ENCODE data around the gene SUSD1. TPM values are rescaled to one million over a fixed set of nuclear protein-coding genes. Genes with fewer than 3 reads are reported as not detected.

Gene SUSD1
- total and polyA plus RNA-seq, 4 donors = 1.2 to 19.0 (median 3.2) TPM

GRCh38 chr9:112124156-112124555 lies 50.9 kb downstream of the SUSD1 start:
- TF ChIP-seq, protein P1, sequence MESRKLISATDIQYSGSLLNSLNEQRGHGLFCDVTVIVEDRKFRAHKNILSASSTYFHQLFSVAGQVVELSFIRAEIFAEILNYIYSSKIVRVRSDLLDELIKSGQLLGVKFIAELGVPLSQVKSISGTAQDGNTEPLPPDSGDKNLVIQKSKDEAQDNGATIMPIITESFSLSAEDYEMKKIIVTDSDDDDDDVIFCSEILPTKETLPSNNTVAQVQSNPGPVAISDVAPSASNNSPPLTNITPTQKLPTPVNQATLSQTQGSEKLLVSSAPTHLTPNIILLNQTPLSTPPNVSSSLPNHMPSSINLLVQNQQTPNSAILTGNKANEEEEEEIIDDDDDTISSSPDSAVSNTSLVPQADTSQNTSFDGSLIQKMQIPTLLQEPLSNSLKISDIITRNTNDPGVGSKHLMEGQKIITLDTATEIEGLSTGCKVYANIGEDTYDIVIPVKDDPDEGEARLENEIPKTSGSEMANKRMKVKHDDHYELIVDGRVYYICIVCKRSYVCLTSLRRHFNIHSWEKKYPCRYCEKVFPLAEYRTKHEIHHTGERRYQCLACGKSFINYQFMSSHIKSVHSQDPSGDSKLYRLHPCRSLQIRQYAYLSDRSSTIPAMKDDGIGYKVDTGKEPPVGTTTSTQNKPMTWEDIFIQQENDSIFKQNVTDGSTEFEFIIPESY (IDR thresholded peaks at IDR 0.05) = no peak
- no peak for TF ChIP-seq RAD21 (IDR thresholded peaks at IDR 0.05)
- TF ChIP-seq, protein P2, sequence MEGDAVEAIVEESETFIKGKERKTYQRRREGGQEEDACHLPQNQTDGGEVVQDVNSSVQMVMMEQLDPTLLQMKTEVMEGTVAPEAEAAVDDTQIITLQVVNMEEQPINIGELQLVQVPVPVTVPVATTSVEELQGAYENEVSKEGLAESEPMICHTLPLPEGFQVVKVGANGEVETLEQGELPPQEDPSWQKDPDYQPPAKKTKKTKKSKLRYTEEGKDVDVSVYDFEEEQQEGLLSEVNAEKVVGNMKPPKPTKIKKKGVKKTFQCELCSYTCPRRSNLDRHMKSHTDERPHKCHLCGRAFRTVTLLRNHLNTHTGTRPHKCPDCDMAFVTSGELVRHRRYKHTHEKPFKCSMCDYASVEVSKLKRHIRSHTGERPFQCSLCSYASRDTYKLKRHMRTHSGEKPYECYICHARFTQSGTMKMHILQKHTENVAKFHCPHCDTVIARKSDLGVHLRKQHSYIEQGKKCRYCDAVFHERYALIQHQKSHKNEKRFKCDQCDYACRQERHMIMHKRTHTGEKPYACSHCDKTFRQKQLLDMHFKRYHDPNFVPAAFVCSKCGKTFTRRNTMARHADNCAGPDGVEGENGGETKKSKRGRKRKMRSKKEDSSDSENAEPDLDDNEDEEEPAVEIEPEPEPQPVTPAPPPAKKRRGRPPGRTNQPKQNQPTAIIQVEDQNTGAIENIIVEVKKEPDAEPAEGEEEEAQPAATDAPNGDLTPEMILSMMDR (IDR thresholded peaks at IDR 0.05; ENCODE audit: low read depth, low read length, missing input control) = no peak
- TF ChIP-seq GABPA (IDR thresholded peaks at IDR 0.05 in 1 of 2, conservative IDR thresholded peaks at IDR 0.05 in 1 of 2) = no peak
- Histone ChIP-seq H3K27ac (ENCODE audit: low read depth in 1 of 2, low read length in 2 of 2) (no peak overlapping the region), H3K9me3 (ENCODE audit: control insufficient read depth in 4 of 4, low read length in 3 of 4) (no peaks in the 10 kb centered on the region), H3K4me1 (ENCODE audit: control insufficient read depth in 4 of 4, insufficient read depth in 4 of 4, low read length in 3 of 4) (peaks cover 1 to 17% (median 7%) of the 10 kb centered on the region in 4 donors), H3K9ac (ENCODE audit: low read depth in 1 of 2, low read length in 2 of 2) (no peak overlapping the region), H3K27me3 (ENCODE audit: control insufficient read depth in 4 of 4, insufficient read depth in 4 of 4, low read length in 3 of 4) (no peaks in the 10 kb centered on the region), H3K4me3 (ENCODE audit: low read depth in 1 of 3, low read length in 3 of 3) (no peak overlapping the region), H3K36me3 (ENCODE audit: control insufficient read depth in 4 of 4, insufficient read depth in 3 of 4, low read depth in 1 of 4, low read length in 3 of 4) (no peaks in the 10 kb centered on the region)
- WGBS = 98% methylated on average over 5 of the region's 5 CpGs
- no peak for DNase-seq (ENCODE audit: low spot score)

- 97% methylated on average over 4 of the region's 4 CpGs for WGBS
- TF ChIP-seq, protein P3, sequence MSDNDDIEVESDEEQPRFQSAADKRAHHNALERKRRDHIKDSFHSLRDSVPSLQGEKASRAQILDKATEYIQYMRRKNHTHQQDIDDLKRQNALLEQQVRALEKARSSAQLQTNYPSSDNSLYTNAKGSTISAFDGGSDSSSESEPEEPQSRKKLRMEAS (IDR thresholded peaks at IDR 0.05) = no peak
- TF ChIP-seq, protein P2 (IDR thresholded peaks at IDR 0.05; ENCODE audit: low read depth, low read length, missing input control) = no peak
- TF ChIP-seq FOXA2 (IDR thresholded peaks at IDR 0.05) (no peak), RXRA (IDR thresholded peaks at IDR 0.05) (no peak), SP1 (IDR thresholded peaks at IDR 0.05) (no peak), NR2F2 (IDR thresholded peaks at IDR 0.05) (no peak), REST (IDR thresholded peaks at IDR 0.05) (no peak), EGR1 (IDR thresholded peaks at IDR 0.05; ENCODE audit: low read depth in 2 of 2) (no peak), FOXA1 (IDR thresholded peaks at IDR 0.05) (no peak), RAD21 (IDR thresholded peaks at IDR 0.05) (no peak), JUND (IDR thresholded peaks at IDR 0.05) (no peak)
- Histone ChIP-seq H3K4me3 (ENCODE audit: low read depth in 1 of 3, low read length in 3 of 3) (no peak overlapping the region), H3K4me1 (ENCODE audit: control insufficient read depth in 4 of 4, insufficient read depth in 4 of 4, low read length in 3 of 4) (peaks cover 0 to 12% (median 3%) of the 10 kb centered on the region in 4 donors), H3K27ac (ENCODE audit: low read depth in 1 of 2, low read length in 2 of 2) (no peak overlapping the region), H3K9ac (ENCODE audit: low read depth in 1 of 2, low read length in 2 of 2) (no peak overlapping the region), H3K27me3 (ENCODE audit: control insufficient read depth in 4 of 4, insufficient read depth in 4 of 4, low read length in 3 of 4) (no peaks in the 10 kb centered on the region), H3K36me3 (ENCODE audit: control insufficient read depth in 4 of 4, insufficient read depth in 3 of 4, low read depth in 1 of 4, low read length in 3 of 4) (no peaks in the 10 kb centered on the region), H3K9me3 (ENCODE audit: control insufficient read depth in 4 of 4, low read length in 3 of 4) (no peaks in the 10 kb centered on the region)
- DNase-seq (ENCODE audit: low spot score) = no peak
These were observed 53.5 kb downstream of the SUSD1 start for GRCh38 chr9:112121633-112122032.

Measured in liver (tissue), 9 donors.